Cardiac muscle cell (in vitro differentiated cells and primary cell): ENCODE measurements around the gene SOX13. TPM values are rescaled to one million over a fixed set of nuclear protein-coding genes. Genes with fewer than 3 reads are reported as not detected.

Source experiments
- DNase-seq, 2 donors: peaks; one replicate each; pipeline versions ENCODE4 v3.0.0 to v3.0.0-alpha.2; 2010 to 2017; ENCODE audit warnings: low read depth in 1 of 2, low spot score in 1 of 2
- H3K27ac ChIP-seq: fragments of 200-600 bp; sonication (generic); 2 replicates; pipeline ENCODE4 v1.5.1; 2016
- H3K27me3 ChIP-seq: fragments of 200-600 bp; sonication (generic); 2 replicates; pipeline ENCODE4 v1.6.0; 2016; ENCODE audit warnings: control low read depth
- H3K36me3 ChIP-seq: fragments of 200-600 bp; sonication (generic); 2 replicates; pipeline ENCODE4 v1.5.1; 2016; ENCODE audit warnings: control low read depth
- H3K4me1 ChIP-seq: fragments of 200-600 bp; sonication (generic); 2 replicates; pipeline ENCODE4 v1.8.1; 2017; ENCODE audit warnings: low read depth, mild to moderate bottlenecking, mixed run types
- H3K4me3 ChIP-seq: fragments of 200-600 bp; sonication (generic); 2 replicates; pipeline ENCODE4 v1.5.1; 2016; ENCODE audit warnings: mild to moderate bottlenecking
- H3K9me3 ChIP-seq: fragments of 200-600 bp; sonication (generic); 2 replicates; pipeline ENCODE4 v1.5.1; 2017; ENCODE audit warnings: low read depth, mild to moderate bottlenecking, control low read depth
- CTCF ChIP-seq: IDR thresholded peaks from 2 replicates; pipeline ENCODE4 v1.5.1; 2012; ENCODE audit warnings: low read depth, mild to moderate bottlenecking, low read length
- polyA plus RNA-seq: library from polyadenylated mRNA; unstranded; fragments of >200 nt; fragmentation: Nextera tagmentation; extraction: Ambion mirVana; gene quantifications from 2 replicates; pipeline ENCODE4 v1.2.1, GENCODE V29; 2016
- total RNA-seq: library from RNA; depleted of rRNA; stranded (reverse); fragments of >200 nt; gene quantifications from 2 replicates; pipeline ENCODE4 v1.2.3, GENCODE V29; 2016

SOX13 gene
- total and polyA plus RNA-seq, 2 experiments from 2014 or later, result 34.8 to 39.7 TPM

DNA sequence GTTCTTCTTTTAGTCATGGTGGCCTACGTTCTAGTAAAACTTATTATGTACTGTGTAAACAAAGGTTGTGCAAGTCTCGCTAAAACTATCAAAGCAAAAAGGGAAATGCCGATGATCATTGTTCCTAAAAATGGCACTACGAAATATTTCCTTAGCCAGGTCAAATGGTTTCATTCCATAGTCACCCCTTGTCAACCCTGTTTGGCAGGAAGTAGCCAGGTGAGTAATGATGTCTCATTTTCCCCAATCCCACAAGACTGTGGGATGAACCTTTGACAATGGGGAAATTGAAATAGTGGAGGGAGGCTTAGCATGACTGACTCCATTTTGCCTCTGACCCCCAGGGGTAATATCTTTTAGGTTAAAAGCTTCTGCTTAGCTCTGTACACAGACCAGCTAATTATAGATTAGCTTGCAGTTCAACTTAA, 98.8 kb downstream of the SOX13 start:
- H3K27me3 ChIP-seq, result peaks cover 30% of the 10 kb centered on the region
- H3K9me3 ChIP-seq, result no peaks in the 10 kb centered on the region
- DNase-seq, result peak in 1 of 2 donors; percentile 31
- TF ChIP-seq CTCF, result no peak
- no peaks in the 10 kb centered on the region for H3K4me1 ChIP-seq
- no peak overlapping the region for H3K27ac ChIP-seq
- no peaks in the 10 kb centered on the region for H3K36me3 ChIP-seq
- no peak overlapping the region for H3K4me3 ChIP-seq

- peaks cover 32% of the 10 kb centered on the region for H3K27me3 ChIP-seq
- no peak for DNase-seq
- TF ChIP-seq CTCF, result no peak
- no peaks in the 10 kb centered on the region for H3K4me1 ChIP-seq
- H3K36me3 ChIP-seq, result no peaks in the 10 kb centered on the region
- H3K27ac ChIP-seq, result no peak overlapping the region
- no peaks in the 10 kb centered on the region for H3K9me3 ChIP-seq
- H3K4me3 ChIP-seq, result no peak overlapping the region
Observed at GRCh38 chr1:204172404-204173029, 99.6 kb downstream of the SOX13 start.

DNA sequence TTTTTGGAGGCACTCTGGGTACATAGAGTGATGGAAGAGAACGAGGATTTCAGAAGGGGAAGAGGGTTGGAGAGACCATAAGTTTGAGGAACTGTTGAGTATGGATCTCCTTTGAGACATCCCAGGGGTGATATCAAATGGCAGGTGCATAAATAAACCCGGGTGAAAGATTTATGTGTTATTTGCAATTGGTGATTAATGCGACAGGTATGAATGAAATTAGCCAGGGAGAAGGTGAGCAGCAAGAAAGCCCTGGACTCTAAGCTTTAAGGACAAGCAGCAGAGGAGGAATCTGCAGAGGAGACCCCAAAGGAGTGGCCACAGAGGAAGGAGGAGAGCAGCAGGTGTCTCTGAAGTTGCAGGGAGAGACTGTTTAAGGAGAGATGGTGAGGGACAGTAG, 102.0 kb downstream of the SOX13 start:
- TF ChIP-seq CTCF, result no peak
- H3K27me3 ChIP-seq, result peaks cover 42% of the 10 kb centered on the region
- DNase-seq, result no peak
- H3K4me1 ChIP-seq, result no peaks in the 10 kb centered on the region
- H3K27ac ChIP-seq, result no peak overlapping the region
- no peak overlapping the region for H3K4me3 ChIP-seq
- no peaks in the 10 kb centered on the region for H3K36me3 ChIP-seq
- no peaks in the 10 kb centered on the region for H3K9me3 ChIP-seq

DNA sequence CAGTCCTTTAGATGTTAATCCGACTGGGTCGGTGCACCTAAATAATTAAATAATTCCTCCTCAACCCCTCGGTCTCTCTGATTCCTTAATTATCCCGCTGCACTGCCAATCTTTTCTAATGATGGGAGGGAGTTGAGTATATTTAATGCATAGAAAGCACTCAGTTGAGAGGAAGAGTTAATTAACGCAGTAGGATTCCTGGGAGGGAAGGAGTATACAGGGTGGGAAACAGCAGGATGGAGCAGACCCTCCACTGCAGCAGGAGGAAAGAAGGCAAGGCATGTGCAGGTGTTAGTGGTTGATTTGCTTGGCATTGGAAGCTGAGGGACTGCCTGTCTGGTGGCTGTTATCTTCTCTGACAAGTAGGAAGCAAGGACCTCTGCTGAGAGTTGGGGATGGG, 103.1 kb downstream of the SOX13 start:
- Histone ChIP-seq H3K4me1 (no peaks in the 10 kb centered on the region), H3K27me3 (peaks cover 42% of the 10 kb centered on the region), H3K4me3 (no peak overlapping the region), H3K36me3 (no peaks in the 10 kb centered on the region), H3K9me3 (no peaks in the 10 kb centered on the region), H3K27ac (no peak overlapping the region)
- no peak for TF ChIP-seq CTCF
- no peak for DNase-seq

DNA sequence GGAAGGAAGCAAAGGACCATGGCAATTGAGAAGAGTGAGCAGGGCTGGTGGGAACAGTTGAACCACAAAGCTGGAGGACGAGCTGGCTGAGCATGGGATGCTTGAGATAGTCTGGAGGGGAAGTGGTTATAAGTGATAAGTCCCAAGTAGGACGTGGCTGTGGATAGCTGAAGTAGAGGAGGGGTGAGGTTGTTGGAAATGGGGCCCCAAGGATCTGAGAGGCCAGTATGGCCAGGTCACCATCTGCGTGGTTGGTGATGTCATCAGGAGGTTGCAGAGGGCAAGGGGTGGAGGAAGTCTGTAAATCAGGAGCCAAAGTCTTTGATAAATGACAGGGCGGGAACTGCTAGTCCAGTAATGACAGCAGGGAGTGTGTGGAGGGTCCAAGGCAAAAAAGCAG, 104.2 kb downstream of the SOX13 start:
- no peak for TF ChIP-seq CTCF
- Histone ChIP-seq H3K4me1 (no peaks in the 10 kb centered on the region), H3K36me3 (no peaks in the 10 kb centered on the region), H3K27me3 (peaks cover 42% of the 10 kb centered on the region), H3K27ac (no peak overlapping the region), H3K9me3 (no peaks in the 10 kb centered on the region), H3K4me3 (no peak overlapping the region)
- DNase-seq, result no peak

Other genes starting within 250 kb of the SOX13 start
- gene SNRPE, start 211.5 kb upstream of the SOX13 start, total RNA-seq, result 66.2 and 73.0 TPM in 2 replicates
- 331 and 504 TPM in 2 replicates for gene SNRPE, start 211.5 kb upstream of the SOX13 start, polyA plus RNA-seq
- 24.7 and 30.4 TPM in 2 replicates for gene ETNK2, start 78.9 kb downstream of the SOX13 start, total RNA-seq
- 18.0 and 29.9 TPM in 2 replicates for gene ETNK2, start 78.9 kb downstream of the SOX13 start, polyA plus RNA-seq
- gene REN, start 93.2 kb downstream of the SOX13 start, total RNA-seq, result 0.39 TPM in 1 of 2 replicates, not detected in the other
- 3.5 TPM in 1 of 2 replicates, not detected in the other for gene REN, start 93.2 kb downstream of the SOX13 start, polyA plus RNA-seq
- 1.4 and 1.7 TPM in 2 replicates for gene KISS1, start 123.4 kb downstream of the SOX13 start, total RNA-seq
- gene KISS1, start 123.4 kb downstream of the SOX13 start, polyA plus RNA-seq, result 0.21 TPM in 1 of 2 replicates, not detected in the other
- 0.33 and 0.74 TPM in 2 replicates for gene GOLT1A, start 140.9 kb downstream of the SOX13 start, total RNA-seq
- gene GOLT1A, start 140.9 kb downstream of the SOX13 start, polyA plus RNA-seq, result 2.6 and 2.8 TPM in 2 replicates